Activated T-cell treated with anti-CD3 and anti-CD28 coated beads for 1 hour (primary cell): ENCODE results near the gene ACP4.
"Not testable (repeated sequence)": the region's sequence is repeated elsewhere in the genome, so short reads cannot be mapped to it uniquely, and the experiment has no call there.

Source experiments
- DNase-seq: peaks from one replicate; pipeline ENCODE4 v3.0.0-alpha.2; 2020; ENCODE audit warnings: low read depth

Gene ACP4

DNA sequence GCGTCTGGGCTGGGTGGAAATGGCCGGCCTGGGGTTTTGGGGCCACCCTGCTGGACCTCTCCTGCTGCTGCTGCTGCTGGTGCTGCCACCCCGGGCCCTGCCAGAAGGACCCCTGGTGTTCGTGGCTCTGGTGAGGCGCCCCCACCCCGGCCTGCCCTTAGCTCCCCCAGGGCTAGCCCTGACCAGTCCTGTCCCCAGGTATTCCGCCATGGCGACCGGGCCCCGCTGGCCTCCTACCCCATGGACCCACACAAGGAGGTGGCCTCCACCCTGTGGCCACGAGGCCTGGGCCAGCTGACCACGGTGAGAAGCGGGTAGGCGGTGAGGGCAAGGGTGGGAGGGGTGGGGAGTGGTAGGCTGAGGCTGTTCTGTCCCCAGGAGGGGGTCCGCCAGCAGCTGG is at the start of gene ACP4:
TSS of gene ACP4 (plus strand) at position 20 of the 400 bp plus-strand sequence. CDS start at position 20, 0 bp downstream.
- DNase-seq: no peak

DNA sequence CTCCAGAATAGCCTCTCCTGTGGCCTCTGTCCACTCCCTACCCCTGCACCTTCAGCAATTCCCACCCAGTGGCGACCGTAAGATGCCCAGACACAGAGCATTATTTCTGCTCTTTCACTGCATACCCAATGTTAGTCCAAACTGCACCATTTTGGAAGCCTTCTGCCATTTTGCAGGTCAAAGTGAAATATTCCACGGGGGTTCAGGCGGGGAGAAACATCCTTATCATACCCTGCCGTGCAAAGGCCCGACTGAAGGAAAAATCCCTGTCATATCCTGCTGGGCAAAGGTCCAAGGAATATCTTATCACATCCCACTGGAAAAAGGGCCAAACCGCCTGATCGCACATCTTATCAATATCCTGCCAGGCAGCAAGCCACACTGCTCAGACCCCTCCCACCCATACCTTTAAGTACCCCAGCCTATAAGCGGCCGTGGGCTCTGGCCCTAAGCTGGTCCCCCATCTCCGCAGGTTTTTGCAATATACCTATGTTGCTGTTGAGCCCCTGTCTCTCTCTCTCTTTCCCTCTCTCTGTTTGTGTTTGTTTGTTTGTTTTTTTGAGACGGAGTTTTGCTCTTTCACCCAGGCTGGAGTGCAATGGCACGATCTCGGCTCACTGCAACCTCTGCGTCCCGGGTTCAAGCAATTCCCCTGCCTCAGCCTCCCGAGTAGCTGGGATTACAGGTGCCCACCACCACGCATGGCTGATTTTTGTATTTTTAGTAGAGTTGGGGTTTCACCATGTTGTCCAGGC is 48.9 kb upstream of the ACP4 start:
- DNase-seq: no peak

DNA sequence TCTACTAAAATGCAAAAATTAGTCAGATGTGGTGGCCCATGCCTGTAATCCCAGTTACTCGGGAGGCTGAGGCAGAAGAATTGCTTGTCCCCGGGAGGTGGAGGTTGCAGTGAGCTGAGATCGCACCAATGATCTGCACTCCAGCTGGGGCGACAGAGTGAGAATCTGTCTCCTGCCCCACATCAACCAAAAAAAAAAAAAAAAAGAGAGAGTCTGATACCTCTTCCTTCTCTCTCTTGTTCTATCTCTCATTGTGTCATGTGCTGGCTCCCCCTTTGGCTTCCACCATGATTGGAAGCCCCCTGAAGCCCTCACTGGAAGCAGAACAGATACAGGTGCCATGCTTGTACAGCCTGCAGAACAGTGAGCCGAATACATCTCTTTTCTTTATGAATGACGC is 46.7 kb upstream of the ACP4 start:
- DNase-seq: no peak

- no peak for DNase-seq
Observed at GRCh38 chr19:50745221-50745620, 45.0 kb upstream of the ACP4 start.

DNA sequence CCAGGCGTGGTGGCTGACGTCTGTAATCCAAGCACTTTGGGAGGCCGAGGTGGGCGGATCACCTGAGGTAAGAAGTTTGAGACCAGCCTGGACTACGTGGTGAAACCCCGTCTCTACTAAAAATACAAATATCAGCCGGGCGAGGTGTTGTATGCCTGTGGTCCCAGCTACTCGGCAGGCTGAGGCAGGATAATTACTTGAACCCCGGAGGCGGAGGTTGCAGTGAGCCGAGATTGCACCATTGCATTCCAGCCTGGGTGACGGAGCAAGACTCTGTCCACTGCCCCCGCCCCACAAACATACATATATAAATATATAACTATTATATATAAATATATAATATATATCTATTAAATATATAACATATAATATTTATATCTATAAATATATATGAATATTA is 43.1 kb upstream of the ACP4 start:
- DNase-seq: not testable (repeated sequence)

GRCh38 chr19:50749490-50749889 is 40.7 kb upstream of the ACP4 start:
- DNase-seq: no peak

DNA sequence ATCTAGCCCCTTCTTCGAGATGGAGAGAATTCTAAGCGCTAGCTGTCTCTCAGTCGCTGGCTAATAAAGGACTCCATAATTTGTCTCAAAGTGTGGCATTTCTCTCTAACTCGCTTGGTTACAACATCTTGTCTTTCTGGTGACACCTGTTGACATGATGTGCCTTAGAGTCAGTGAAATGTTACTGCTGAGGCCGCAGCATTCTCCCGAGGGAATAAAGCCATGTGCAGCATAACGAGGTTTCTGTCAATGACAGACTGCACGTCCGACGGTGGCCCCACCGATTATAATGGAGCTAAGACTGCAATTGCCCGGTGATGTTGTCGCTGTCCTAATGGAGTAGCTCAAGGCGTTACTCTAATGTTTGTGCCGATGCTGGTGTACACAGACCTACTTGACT is 40.2 kb upstream of the ACP4 start:
- DNase-seq: no peak

DNA sequence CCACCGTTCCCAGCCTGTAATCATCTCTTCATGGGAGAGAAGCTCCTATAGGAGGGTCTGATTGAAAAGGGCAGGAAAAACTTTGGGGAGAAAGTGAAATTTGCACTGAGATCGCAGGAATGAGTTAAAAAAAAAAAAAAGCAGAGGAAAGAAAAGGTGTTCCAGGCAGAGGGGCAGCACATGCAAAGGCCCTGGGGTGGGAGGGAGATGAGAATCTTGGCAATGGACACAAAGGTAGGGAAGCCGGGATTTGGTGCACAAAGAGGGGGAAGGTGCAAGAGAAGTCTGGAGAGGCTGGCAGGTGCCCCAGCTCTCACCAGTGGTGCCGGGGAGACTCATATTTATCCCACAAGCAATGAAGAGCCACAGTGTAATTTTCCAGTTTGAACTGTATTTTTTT is 36.3 kb upstream of the ACP4 start:
- DNase-seq: no peak

GRCh38 chr19:50756244-50756643 is 34.0 kb upstream of the ACP4 start:
- not testable (repeated sequence) for DNase-seq

- not testable (repeated sequence) for DNase-seq
Observed at GRCh38 chr19:50757624-50758023, 32.6 kb upstream of the ACP4 start.

DNA sequence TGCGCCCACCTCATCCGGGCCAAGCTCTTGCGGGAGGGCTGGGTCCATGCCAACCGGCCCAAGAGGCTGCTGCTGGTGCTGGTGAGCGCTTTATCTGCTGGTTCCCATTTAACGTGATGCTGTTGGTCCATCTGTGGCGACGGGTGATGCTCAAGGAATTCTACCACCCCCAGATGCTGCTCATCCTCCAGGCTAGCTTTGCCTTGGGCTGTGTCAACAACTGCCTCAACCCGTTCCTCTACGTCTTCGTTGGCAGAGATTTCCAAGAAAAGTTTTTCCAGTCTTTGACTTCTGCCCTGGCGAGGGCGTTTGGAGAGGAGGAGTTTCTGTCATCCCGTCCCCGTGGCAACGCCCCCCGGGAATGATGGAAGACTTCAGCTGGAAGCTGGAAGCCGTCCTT is 31.1 kb upstream of the ACP4 start:
- not testable (repeated sequence) for DNase-seq

GRCh38 chr19:50759886-50760285 is 30.3 kb upstream of the ACP4 start:
- no peak for DNase-seq

DNA sequence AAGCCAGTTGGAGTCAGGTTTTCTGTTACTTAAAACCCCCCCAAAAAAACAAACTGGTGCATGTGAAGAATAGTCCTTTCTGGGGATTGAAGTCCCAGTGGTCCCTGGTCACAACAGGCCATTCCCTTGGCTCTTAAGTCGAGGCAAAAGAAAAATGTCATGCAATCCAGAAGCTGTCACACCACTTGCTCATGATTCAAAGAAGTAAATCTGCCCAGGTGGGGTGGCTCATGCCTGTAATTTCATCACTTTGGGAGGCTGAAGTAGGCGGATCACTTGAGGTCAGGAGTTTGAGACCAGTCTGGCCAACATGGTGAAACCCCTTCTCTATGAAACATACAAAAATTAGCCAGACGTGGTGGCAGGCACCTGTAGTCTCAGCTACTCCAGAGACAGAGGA is 28.7 kb upstream of the ACP4 start:
- not testable (repeated sequence) for DNase-seq

DNA sequence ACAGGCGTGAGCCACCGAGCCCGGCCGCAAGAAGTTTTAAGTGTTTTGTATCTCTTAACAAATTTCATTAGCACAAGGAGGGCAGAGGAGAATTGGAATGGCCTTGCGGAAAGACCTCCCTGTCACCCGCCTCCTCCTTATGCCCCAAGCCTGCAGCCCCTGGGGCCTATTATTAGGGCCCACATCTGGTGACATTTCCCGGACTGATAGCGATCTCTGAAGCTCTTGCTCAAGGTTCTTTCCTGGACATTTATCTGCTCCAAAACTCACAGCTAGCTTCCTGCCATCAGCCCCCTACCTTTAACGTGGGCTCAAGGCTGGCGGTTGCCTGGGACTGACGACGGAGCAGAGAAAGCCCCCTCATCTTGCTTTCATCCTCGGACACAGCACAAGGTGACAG is 26.7 kb upstream of the ACP4 start:
- DNase-seq: not testable (repeated sequence)

- no peak for DNase-seq
Observed at GRCh38 chr19:50764409-50764808, 25.8 kb upstream of the ACP4 start.

DNA sequence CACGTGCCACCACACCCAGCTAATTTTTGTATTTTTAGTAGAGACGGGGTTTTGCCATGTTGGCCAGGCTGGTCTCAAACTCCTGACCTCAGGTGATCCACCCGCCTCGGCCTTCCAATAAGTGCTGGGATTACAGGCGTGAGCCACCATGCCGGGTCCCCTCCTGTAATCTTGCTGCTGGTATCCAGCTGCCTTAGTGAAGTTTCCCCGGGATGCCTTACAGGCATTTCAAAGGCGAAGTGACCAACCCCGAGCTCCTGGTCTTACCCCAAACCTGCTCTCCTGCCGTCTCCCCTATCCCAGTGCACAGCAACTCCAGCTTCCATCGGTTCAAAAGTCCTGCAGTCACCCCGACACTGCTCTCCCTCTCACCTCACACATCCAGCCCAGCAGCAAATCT is 23.5 kb upstream of the ACP4 start:
- not testable (repeated sequence) for DNase-seq

DNA sequence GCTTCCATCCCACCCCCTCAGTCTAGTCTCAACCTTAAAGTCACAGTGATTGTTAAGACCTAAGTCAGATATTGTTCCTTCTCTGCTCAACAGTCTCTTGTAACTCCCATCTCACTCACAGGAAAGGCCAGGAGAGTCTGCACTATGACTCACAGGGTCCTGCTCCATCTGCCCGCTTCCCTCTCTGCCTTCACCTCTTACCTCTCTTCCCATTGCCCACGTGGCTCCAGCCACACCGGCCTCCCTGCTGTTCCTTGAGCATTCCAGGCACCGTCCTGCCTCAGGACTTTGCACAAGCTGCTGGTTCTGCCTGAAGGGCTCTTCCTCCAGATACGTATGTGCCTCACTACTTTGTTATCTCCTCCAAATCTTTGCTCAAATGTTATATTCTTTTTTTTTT is 23.0 kb upstream of the ACP4 start:
- not testable (repeated sequence) for DNase-seq

- DNase-seq: no peak
Observed at GRCh38 chr19:50768277-50768676, 21.9 kb upstream of the ACP4 start.

GRCh38 chr19:50770164-50770563 is 20.1 kb upstream of the ACP4 start, which contains the start of gene GPR32:
GPR32 (plus strand) TSS chr19:50770464; CDS start chr19:50770601, 137 bp downstream.
- DNase-seq: not testable (repeated sequence)

GRCh38 chr19:50770888-50771287 is 19.3 kb upstream of the ACP4 start:
- no peak for DNase-seq

DNA sequence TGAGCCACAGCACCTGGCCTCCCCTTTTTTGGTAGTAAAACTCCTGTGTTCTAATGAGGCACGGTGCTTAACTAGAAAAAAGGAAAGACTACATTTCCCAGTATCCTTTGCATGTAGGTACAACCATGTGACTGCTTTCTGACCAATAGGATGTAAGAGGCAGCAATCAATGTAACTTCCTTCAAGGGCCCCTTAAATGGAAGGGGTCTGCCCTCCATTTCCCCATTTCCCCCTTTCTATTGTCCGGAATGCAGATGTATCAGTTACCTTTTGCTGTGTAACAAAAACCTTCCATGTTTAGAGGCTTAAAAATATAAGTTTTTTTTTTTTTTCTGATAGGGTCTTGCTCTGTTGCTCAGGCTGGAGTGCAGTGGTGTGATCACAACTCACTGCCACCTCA is 17.7 kb upstream of the ACP4 start:
- DNase-seq: no peak

- DNase-seq: not testable (repeated sequence)
Observed at GRCh38 chr19:50772912-50773311, 17.3 kb upstream of the ACP4 start.

- not testable (repeated sequence) for DNase-seq
Observed at GRCh38 chr19:50773454-50773853, 16.8 kb upstream of the ACP4 start.

DNA sequence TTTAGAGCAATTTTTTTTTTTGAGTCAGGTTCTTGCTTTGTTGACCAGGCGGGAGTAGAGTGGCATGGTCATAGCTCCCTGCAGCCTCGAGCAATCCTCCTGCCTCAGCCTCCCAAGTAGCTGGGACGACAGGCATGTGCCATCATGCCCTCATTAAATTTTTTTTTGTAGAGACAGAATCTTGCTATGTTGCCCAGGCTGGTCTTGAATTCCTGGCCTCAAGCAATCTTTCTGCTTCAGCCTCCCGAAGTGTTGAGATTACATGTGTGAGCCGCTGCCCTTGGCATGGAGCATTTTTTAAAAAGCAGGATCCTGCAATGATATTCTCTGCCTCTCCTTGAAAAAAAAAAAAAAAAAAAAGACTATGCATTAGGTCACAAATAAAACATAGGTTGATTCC is 14.1 kb upstream of the ACP4 start:
- DNase-seq: no peak
